HG03045 (cell line): ENCODE measurements around the gene RNLS.
"Not testable (repeated sequence)": the region's sequence is repeated elsewhere in the genome, so short reads cannot be mapped to it uniquely, and the experiment has no call there.

ENCODE experiments used
- ATAC-seq: cut with Tn5 transposase; IDR thresholded peaks from one replicate; pipeline ENCODE4 v1.9.1; 2021; ENCODE audit warnings: mild to moderate bottlenecking, moderate library complexity; ENCODE audit not compliant: unreplicated experiment

The RNLS gene

GRCh38 chr10:88355750-88356149, 227.4 kb downstream of the RNLS start:
- ATAC-seq = not testable (repeated sequence)

- no peak for ATAC-seq
These were observed 235.4 kb downstream of the RNLS start for GRCh38 chr10:88347597-88348304.

- ATAC-seq = no peak
These were observed 236.1 kb downstream of the RNLS start for GRCh38 chr10:88347022-88347421.

GRCh38 chr10:88346144-88346977, 236.8 kb downstream of the RNLS start:
- ATAC-seq = no peak

- no peak for ATAC-seq
These were observed 239.2 kb downstream of the RNLS start for GRCh38 chr10:88343761-88344484.

- ATAC-seq = no peak
These were observed 240.3 kb downstream of the RNLS start for GRCh38 chr10:88342733-88343310.

GRCh38 chr10:88337134-88337533, 246.0 kb downstream of the RNLS start:
- no peak for ATAC-seq

GRCh38 chr10:88336334-88336733, 246.8 kb downstream of the RNLS start:
- ATAC-seq = no peak

GRCh38 chr10:88333248-88333630, 249.9 kb downstream of the RNLS start:
- ATAC-seq = no peak

GRCh38 chr10:88332503-88333247, 250.4 kb downstream of the RNLS start:
- no peak for ATAC-seq

- no peak for ATAC-seq
These were observed 252.9 kb downstream of the RNLS start for GRCh38 chr10:88330174-88330573.

- no peak for ATAC-seq
These were observed 260.6 kb downstream of the RNLS start for GRCh38 chr10:88322324-88323063.

- no peak for ATAC-seq
These were observed 263.1 kb downstream of the RNLS start for GRCh38 chr10:88319960-88320517.

GRCh38 chr10:88318803-88319202, 264.3 kb downstream of the RNLS start:
- ATAC-seq = no peak

GRCh38 chr10:88317099-88317498, 266.0 kb downstream of the RNLS start:
- ATAC-seq = no peak

GRCh38 chr10:88316292-88316861, 266.7 kb downstream of the RNLS start:
- ATAC-seq = no peak

GRCh38 chr10:88315755-88316154, 267.4 kb downstream of the RNLS start:
- ATAC-seq = no peak

GRCh38 chr10:88314362-88314761, 268.8 kb downstream of the RNLS start:
- no peak for ATAC-seq

- no peak for ATAC-seq
These were observed 269.2 kb downstream of the RNLS start for GRCh38 chr10:88313878-88314277.
